GM10266 (cell line): ENCODE data around the gene IL7R.

Source experiments
- DNase-seq: peaks from one replicate; pipeline ENCODE4 v3.0.0; 2012; ENCODE audit errors: extremely low spot score
- TF ChIP-seq, protein P1 (sequence below): IDR thresholded peaks from 2 replicates; pipeline ENCODE4 v1.5.1; 2012; ENCODE audit warnings: mild to moderate bottlenecking, low read depth; ENCODE audit not compliant: control insufficient read depth, insufficient read depth; ENCODE audit errors: missing control alignments

The IL7R gene

GRCh38 chr5:35859101-35859661 lies 2.5 kb downstream of the IL7R start:
- TF ChIP-seq, protein P1, sequence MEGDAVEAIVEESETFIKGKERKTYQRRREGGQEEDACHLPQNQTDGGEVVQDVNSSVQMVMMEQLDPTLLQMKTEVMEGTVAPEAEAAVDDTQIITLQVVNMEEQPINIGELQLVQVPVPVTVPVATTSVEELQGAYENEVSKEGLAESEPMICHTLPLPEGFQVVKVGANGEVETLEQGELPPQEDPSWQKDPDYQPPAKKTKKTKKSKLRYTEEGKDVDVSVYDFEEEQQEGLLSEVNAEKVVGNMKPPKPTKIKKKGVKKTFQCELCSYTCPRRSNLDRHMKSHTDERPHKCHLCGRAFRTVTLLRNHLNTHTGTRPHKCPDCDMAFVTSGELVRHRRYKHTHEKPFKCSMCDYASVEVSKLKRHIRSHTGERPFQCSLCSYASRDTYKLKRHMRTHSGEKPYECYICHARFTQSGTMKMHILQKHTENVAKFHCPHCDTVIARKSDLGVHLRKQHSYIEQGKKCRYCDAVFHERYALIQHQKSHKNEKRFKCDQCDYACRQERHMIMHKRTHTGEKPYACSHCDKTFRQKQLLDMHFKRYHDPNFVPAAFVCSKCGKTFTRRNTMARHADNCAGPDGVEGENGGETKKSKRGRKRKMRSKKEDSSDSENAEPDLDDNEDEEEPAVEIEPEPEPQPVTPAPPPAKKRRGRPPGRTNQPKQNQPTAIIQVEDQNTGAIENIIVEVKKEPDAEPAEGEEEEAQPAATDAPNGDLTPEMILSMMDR: no peak
- DNase-seq: no peak

DNA sequence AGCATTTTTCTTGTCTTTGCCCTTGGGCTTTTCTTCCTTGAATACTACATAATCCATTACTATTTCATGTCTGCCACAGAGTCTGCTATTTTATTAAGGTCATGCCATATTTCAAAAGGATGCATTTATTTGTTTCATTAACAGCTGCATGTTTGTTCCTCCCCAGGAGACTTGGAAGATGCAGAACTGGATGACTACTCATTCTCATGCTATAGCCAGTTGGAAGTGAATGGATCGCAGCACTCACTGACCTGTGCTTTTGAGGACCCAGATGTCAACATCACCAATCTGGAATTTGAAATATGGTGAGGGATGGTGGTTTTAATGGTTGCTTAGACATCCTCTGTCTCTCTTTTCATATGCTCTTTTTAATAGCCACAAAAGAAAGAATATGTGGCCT lies 4.0 kb downstream of the IL7R start:
- no peak for DNase-seq
- TF ChIP-seq, protein P1: no peak

DNA sequence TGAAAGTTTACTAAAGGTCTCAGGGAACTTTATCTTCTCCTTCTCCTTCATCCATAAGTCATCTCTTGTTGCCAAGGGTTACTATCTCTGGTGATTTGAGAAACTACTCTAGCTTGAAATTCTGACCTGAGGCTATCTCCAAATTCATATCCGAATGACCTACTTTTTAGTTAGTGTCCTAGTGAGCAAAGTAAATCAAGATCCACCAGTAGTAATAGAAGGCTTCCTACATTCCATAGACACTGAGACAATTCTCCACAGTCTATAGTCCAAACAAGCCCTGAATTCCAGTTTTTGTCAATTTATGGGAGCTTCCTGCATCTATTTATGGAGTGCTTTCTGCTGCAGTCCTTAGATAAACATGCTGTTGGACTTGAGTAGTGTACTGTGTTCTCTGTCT lies 5.0 kb downstream of the IL7R start:
- no peak for DNase-seq

DNA sequence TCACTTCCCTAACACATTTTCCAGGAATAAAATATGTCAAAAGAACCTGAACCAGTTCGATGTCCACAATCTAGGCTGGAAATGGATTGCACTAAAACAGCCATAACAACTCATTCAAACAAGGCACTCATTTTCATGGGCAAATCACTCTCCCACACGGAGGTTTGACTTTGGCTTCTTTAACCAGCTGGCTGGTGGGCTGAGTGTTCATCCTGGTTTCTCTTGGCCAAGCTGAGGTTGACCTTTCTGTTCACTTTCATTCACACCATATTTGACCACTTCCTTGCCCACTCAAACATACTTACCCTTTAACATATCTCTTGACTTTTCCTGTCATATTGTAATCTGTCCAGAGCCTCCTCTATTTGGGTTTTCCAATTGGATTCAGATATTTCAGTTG lies 5.4 kb downstream of the IL7R start:
- no peak for DNase-seq
- TF ChIP-seq, protein P1: no peak

More for the DNA sequence above, 5.0 kb downstream of the IL7R start:
- TF ChIP-seq, protein P1: no peak

DNA sequence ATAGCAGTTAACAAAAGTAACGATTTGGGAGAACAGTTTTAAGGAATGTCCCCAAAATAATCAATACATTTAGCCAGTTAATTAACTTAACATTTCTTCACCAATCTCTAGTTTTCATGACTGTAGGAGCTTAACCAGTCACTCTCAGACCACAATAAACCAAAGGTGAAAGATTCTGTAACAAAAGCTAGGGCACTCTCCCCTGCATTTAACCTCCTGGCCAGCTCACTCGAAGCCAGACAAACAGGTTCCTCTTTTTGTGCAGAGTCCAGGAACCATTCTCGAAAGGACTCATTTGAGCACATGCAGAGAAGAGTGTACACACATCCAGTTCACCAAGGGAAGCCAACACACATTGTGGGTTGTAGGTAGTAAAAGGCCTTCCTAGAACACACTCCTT lies 6.5 kb downstream of the IL7R start:
- TF ChIP-seq, protein P1: no peak
- no peak for DNase-seq

GRCh38 chr5:35867998-35868397 lies 11.3 kb downstream of the IL7R start:
- TF ChIP-seq, protein P1: no peak
- no peak for DNase-seq

DNA sequence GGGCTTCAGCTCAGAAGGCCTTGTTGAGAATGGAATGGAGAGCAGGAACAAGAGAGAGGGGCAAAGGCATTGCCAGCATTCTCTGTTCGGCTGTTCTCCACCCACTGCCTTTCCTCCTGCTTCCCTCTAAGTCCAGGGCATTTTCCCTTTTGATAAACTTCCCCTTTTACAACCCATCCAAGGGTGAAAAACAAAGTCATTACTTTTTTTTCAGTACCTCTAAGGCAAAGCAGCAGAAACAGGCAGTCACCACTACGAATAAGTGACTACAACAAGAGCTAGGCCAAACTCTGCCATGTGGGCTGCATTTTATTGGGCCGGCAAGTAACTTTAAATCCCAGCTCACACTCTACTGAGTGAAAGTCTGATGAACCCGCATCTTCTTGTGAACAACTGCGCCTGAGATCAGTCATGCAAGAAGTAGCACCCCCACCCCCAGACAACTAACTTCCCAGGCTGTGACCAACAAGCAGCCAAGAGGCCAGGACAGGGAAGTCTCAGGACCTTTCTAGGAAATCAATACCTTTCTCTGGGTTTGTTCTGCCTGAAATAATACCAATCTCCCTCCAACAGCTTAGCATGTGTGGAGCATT lies 13.1 kb downstream of the IL7R start:
- no peak for DNase-seq
- TF ChIP-seq, protein P1: no peak
